Measurements from ENCODE around the gene FN1.

The FN1 gene

DNA sequence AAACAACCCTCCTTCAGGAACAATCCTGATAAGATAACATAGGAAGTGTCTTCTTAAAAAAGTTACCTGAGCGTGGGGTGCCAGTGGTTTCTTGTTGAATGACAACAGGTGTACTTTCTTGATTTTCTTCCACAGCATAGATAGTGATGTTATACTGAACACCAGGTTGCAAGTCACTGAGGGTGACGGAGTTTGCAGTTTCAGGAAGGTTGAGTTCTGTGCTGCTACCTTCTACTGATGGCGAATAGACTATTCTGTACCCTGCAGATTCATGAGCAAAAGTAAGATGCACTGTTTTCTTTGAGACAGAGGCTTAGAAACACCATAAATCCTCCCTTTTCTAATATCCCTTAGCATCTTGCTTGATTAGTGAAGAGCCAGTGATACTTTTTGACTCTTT lies 28.8 kb downstream of the FN1 start:
- no peak for DNase-seq (ENCODE audit: low read depth)

DNA sequence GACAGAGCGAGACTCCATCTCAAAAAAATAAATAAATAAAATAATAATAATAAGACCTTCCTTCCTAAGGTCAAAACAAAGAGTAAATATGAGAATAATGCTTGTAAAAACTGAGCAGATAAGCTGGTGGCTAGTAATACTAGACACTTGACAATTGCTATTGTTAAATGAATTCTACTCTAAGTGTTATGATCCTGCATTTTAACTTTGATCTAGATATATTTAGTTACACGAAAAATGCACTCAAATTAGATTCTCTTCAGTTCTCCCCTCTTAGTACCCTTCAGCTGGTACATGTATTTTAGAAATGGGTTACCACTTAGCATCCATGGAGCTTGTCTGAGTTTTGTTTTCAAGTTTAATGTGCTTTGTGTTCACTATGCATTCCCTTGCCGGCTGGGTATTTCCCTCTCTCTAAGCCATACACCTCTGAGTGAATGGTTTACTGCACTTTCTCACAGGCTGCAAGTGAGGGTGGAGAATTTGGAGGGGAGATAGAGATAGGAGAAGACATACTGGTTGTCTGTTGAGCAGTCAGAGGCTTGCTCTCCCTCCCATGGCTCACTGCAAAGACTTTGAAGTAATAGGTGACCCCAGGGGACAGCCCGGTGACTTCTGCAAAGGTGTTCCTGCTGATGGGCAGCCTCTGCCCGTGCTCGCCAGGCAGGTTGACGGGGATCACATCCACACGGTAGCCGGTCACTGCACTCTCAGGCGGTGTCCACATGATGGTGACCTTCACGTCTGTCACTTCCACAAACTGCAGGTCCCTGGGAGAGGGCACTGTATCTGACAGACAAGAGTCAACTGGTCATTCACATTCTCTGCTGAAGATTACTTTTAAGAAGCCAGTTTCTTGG lies 29.9 kb downstream of the FN1 start:
- no peak for DNase-seq (ENCODE audit: low read depth)

DNA sequence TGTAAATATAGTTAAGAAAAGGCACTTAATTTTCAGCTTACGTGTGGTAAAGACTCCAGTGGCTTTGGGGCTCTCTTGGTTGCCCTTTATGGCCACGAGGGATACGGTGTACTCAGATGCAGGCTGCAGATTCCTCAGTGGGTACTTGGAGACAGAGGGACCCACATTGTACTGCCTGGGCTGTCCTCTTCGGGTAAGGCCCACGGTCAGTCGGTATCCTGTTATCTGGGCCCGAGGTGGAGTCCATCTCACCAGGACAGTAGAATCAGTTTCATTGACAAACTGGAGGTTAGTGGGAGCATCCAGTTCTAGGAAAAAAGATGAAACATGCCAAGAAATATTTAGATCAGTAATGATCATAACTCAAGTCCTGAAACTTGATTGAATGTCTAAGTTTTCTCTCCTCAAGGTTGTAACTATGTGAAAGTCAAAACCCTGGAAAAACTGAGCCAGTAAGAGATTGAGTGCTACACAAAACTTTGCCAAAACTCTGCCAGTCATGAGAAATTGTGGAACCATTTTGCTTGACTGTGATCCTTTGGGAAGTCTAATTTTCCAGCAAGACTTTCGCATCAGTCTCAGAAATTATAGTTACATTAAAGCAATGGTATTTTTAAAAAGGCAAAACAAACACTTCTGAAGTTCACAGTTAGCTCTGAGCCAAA lies 31.4 kb downstream of the FN1 start:
- DNase-seq (ENCODE audit: low read depth) = no peak

DNA sequence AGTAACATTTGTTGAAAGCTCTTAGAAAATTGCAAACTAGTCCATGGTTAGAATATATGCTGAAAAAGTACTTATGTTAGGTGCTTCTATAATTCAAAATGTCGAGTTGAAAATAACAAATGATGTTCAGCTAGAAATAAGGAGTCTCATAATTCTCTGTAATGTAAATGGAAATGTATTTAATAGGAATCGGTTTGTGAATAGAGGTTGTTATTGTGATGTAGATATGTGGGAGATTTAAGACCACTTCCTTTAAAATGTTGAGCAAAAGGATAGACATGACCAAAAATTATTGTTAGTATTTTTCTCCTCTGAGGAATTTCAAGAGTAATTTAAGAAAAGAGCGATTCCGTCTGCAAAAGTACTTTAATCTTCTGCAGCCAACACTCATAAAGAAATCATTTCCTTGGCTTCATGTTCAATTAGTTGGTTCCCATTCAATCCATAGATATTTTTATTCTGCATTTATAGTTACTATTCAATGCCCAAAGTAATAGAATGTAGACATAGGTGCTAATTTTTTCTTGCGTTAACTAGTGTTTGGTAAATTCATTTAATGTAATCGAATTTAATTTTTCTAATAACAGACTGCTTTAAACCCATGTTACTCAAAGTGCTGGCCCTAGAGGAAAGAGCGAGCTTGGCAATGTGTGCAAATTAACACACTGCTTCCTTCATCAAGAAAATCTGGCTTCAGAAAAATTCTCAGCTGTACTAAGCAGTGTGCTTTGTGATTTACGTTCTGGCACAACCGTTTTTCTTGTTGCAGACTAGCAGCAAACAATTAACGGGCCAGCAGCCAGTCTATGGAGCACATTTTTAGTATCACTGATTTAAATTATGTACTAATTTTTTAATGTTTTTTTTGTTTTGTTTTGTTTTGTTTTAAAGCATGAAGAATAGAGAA lies 32.2 kb downstream of the FN1 start:
- no peak for DNase-seq (ENCODE audit: low read depth)

DNA sequence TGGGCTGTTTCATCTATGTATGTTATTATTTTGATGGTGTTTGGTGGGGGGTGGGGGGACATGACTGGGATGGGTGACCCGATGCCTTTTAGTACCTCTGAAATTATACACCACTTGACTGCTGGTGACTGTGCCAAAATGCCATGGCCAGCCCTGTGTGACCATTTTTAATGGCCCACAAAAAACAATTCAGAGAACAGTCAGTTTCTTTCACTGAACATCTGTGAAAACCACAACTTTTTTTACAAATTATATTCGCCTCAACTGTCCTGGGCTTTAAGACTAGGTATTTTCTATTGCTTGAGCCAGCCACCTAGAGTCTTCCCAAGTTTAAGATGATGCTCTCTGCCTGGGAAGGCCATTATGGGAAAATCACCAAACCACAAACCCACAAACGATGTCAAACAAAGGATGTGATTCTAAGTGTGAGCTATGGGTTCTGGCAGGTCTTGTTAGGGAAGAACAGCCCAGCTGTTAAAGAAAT lies 33.9 kb downstream of the FN1 start:
- peak; percentile 82 for DNase-seq (ENCODE audit: low read depth)

DNA sequence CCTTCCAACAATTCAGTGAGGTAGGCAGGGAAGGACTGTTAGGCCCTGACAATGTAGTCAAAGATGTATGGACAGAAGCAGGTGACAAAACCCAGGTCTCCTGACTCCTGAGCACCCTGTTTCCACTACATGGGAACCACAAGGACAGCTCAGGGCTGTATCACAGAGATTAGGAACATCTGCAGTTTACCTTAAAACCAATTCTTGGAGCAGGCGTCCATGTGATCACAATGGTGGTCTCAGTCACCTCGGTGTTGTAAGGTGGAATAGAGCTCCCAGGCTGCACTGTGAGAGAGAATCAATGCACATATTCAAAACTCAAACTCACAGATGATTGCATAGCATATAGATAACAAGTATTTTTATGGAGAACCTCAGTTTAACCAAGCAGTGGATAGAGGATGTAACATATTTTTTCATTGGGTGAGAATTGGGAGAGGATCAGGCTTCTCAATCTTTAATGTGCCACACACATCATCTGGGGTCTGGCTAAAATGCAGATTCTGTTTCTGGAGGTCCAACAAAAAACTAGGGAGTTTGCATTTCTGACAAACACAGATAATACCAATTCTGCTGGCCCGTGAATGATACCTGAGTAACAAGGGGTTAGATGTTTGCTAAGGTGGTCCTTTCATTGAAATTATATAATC lies 36.7 kb downstream of the FN1 start:
- DNase-seq (ENCODE audit: low read depth) = no peak

DNA sequence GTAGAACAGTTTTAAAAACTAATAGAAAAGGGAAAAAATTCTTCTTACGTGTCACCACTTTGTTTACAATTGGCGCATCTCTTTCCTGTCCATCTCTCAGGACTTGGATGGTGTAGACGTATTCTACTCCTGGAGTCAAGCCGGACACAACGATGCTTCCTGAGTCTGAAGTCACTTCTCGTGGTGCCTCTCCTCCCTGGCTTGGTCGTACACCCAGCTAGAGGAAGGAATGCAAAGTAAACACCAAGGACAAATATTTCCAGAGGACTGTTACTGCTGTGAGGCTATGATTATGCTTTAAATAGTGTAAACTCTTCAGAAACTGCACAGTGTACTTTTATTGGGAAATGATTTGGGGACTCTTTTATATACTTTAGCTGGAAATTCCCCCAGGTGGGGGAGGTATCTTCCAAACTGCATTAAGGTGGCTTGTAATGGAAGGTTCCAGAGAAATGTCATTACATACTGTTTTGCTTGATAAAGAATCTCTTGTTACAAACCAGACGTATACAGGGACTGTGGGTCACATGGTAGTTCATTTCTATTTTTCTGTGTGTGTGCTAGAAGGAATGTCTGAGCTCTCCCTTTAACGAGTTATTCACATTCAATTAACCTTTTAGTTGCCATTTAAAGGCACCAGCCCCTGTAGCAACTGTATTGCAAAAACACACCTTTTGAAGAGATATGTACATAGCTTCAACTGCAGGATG lies 38.1 kb downstream of the FN1 start:
- no peak for DNase-seq (ENCODE audit: low read depth)

DNA sequence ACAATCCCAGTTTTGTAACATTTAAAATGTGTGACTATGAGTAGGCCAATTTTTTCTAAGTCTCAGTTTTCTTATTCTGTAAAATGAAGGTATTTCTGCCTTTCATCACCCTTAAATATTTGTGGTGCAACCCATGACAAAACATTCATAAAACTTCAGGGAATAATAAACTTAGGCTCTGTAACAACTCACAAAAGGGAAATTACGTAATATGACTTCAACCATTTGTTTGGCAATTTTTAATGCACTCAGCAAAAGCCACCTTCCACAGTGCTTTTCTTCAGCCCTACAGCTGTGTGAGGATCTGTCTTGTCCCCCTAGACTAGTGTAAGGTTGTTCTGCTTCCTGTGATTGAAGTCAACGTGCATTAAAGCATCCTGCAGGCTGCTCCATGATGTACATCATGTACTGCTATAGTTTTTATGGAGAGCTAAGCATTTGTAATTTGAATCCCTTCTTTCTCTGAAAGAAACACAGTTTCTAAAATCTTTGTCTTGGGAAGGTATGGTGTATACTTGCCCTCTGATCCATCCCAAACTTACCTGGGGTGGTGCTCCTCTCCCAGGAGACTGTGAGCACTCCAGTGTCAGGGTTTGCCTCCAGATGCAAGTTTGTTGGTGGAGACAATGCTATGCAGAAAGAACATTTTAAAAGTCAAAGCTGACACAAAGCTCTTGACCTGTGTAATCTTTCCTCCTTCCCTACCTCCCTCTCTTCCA lies 39.1 kb downstream of the FN1 start:
- DNase-seq (ENCODE audit: low read depth) = peak; percentile 55

DNA sequence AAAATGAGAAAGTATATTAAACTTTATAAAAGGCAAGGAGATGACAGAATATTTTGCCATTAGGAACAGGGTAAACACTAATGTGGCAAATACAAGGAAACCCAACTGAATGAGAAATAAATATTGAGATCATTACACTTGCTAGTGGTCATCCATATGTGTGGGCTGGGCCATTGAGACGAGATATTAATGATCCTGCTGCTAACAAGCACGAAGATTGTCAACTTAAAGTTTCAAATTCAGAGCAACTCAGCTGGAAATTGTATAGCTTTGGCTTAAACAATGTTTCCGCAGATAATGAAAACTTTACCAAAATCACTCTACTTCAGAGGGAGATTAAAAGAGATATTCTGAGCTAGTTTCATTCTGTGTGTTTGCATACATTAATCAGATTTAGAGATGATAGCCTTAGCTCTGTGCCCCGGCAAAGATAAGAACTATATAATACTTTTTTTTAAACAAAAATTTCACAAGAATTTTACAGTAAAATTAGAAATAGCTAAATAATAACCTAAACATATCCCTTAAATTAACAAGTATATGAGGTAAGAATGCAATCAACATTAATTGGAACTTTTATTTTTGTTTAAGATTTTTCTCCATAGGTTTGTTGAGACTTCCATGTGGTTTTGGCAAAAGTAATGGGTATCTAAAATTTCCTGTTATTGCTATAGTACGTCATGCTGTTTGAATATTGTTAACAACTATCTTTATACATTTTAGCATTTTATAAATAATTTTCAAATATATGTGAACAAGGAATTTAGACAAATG lies 40.0 kb downstream of the FN1 start:
- no peak for DNase-seq (ENCODE audit: low read depth)

DNA sequence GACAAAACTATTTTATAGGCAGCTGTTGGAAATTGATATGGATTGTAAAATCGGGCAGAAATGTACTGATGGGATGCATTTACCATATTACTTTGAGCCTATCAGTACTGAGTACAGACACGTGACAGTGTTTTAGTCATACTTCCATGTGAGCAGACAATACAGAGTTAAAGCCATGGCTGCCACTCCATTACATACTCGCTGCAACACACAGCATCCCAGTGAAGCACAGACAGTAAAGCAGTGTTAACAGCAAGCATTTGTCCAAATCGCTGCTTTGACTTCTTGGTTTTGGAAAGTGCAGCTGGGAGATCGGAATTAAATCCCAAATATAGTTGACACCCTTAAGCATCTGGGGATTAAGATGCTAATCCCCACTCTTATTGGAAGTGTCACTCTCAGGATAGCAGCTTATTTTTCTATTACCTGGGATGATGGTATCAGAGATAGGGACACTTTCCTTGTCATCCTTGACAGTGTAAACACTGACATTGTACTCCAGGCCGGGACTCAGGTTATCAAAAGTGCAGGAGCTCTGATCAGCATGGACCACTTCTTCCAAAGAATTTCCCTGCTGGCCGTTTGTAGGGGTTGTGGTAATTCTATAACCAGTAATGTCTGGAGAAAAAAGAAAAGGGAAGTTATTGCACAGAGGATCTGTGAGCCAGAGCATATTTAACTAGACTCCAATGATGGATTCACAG lies 41.6 kb downstream of the FN1 start:
- no peak for DNase-seq (ENCODE audit: low read depth)

DNA sequence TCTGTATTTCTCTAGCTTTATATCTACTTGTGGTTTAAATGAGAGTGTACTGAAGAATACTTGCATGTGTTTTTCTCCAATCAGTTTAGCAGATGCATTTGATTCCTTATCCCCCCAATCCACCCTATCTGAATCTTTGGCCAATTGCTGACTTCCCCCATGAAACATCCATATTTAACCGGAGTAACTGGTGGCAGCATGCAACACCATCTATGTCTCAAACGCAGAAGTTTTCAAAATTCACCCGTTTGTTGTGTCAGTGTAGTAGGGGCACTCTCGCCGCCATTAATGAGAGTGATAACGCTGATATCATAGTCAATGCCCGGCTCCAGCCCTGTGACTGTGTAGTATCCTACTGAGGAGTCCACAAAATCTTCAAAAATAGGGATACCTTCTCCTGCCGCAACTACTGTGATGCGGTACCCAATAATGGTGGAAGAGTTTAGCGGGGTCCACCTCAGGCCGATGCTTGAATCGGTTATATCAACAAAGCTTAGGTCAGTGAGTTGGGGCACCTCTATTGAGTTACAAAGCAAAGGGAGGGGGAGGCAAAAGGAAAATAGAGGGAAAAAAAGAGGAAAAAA lies 43.1 kb downstream of the FN1 start:
- DNase-seq (ENCODE audit: low read depth) = no peak

DNA sequence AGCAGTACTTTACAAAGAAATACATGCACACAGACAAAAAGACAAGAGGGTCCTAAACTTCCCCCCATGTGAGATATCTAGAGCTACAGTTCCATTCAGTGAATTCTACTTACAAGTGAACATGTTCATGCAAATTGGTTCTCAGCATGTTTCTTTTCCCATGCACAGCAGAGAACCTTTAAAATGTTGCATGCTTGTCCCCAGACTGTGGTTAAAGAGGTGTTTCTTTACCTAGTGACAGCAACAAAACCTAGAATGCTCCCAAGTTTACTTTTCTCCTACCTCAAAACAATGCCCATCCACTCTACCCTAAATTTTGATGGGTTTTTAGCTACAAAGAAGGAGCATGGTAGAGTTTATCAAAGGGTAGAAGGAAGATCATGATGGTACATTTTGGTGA lies 43.7 kb downstream of the FN1 start:
- DNase-seq (ENCODE audit: low read depth) = no peak

DNA sequence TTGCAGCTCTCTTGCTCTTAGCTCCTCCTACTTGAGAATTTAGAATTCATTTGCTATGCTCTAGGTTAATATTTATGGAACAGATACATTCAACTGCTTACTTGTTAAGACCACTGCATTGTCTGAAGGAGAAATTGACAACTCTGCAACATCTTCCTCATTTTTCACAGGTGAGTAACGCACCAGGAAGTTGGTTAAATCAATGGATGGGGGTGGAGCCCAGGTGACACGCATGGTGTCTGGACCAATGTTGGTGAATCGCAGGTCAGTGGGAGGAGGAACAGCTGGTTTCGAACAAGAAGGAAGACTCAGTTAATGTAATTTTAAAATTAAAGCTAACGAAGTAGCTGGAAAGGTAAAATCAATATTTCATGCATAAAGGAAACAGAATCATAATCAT lies 44.3 kb downstream of the FN1 start:
- no peak for DNase-seq (ENCODE audit: low read depth)

DNA sequence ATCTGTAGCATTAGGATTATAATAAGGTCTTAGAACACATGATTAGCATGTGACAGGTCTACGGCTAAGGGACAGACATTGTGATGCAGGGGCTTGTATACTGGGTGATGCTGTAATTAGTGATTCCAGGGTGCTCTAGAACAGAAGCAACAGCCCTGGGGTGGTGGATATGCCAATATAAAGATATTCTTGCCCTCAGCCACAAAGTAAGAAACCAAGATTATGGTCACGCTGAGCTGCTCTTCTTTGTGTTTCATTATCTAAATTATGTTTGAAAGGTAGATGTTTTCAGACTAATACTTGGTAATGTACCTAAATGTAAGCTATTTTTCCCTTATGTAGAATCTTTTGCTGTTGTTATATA lies 45.3 kb downstream of the FN1 start:
- DNase-seq (ENCODE audit: low read depth) = no peak

DNA sequence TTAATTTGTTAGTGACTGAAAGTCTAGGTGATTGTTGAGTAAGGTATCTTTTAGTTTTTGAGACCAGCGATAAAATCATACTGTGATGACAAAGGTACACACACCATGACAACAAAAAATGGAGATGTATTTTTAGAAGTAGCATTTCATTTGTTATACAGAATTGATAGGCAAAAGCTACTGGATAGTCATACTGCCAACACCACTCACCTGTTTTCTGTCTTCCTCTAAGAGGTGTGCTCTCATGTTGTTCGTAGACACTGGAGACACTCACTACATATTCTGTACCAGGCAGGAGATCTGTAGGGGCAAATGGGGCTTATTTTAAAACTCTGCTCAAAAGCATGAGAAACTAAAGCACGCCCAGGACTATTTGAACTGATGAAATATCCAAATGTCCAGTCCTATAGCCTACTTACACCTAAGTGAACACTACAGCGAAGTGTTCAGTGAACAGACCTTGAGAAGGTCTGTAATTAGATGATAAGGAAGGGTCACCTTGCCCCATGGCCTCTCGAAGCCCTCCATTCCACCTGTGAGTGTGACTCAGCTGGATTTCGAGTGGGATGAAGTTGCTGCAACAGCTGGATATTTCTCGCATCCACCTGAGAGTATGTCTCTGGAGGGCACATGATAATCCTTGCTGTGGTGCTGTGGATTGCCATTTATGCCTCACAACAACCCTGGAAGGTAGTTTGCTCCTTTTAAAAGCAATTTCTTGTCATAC lies 47.7 kb downstream of the FN1 start:
- DNase-seq (ENCODE audit: low read depth) = no peak

DNA sequence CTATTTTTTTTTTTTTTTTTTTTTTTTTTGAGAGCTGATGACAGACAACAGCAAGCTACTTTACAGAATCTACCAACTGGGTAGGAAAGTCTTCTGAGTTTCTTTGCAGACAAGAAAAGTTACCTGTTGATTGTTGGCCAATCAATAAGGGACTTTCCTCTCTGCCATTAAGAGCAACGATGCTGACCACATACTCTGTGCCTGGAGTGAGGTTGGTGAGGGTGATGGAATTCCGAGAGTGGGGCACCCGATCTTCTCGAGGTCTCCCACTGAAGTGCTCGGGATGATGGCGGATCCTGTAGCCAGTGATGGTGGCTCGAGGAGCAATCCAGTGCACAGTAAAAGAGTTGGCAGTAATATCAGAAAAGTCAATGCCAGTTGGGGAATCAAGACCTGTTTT lies 49.3 kb downstream of the FN1 start:
- DNase-seq (ENCODE audit: low read depth) = no peak

DNA sequence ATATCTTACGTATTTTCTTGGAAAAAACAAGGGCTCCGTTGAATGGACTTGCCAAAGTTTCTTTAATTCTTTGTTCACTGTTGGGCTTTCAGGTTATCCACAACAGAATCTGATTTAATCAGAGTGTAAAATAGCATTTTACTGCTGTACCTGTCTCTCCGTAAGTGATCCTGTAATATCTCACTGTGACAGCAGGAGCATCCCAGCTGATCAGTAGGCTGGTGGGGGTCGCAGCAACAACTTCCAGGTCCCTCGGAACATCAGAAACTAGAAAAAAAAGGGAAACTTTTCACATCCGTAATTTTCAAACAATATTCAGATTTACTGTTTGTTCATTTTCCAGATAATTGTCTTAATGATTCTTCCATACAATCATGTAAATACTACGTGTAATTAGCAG lies 51.2 kb downstream of the FN1 start:
- no peak for DNase-seq (ENCODE audit: low read depth)

DNA sequence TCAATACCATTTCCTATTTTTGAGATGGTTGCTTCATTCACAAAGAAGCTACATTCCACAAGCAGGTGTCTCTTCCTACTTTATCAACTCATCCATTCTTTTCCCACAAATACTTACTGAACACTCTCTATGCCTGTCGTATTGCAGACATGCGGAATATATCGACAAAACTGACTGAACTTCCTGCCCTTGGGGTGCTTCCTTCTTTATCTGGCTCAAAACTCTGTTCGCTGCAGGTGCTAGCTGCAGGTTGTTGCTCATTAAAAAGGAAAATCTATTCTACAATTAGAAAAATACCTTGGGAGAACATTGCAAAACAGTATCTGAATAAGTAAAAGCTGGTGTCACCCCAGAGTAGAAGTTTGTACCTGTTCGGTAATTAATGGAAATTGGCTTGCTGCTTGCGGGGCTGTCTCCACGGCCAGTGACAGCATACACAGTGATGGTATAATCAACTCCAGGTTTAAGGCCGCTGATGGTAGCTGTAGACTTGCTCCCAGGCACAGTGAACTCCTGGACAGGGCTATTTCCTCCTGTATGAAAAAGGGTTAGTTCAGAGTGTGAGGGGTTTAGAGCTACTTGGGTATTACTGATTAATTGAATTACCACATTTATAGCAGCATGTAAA lies 52.1 kb downstream of the FN1 start:
- no peak for DNase-seq (ENCODE audit: low read depth)
